CD4-positive, alpha-beta T cell treated with Interferon alpha-2 for 1 hour (primary cell): ENCODE measurements around the gene CCDC77.
A peak's percentile ranks its signal among the peaks of the same experiment; 100 is the strongest.

Source experiments
- DNase-seq, 2 donors: peaks; one replicate each; pipeline ENCODE4 v3.0.0-alpha.2; 2020 to 2022

The CCDC77 gene

DNA sequence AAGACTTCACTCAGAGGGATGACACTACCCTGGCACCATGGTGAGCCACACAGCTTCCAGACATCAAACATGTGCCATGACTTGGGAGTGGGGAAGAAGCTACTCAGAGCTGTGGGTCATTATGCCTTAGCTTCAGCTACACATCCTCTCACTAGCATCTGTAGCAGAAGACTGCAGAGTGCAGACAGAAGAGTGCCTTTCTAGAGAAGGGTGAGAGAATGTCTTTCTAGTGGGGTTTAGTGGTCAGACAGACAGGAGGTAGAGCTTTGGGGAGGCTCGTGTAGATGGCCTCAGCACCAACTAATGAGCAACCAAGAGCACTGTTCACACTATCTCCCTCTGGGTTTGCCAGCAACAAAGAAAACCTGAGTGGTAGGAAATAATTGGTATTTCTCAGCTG, 53.4 kb downstream of the CCDC77 start:
- DNase-seq: no peak

DNA sequence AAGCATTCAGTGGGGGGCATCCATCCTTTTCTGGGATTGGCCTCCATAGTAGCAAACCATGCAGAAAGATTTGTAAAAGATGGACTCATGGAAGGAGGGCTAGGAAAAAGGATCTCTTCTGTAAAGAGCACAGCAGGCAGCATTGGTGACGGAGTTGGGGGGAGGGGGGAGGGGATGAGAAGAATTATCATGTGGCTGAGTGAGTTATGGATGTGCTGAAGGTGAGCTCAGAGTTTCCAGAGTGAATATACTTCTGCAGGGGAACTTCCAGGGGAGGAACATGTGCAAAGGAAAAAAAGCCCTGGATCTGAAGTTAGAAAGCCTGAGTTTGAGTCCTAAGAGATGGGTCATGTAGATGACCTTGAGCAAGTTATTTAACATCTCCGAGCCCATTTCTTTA, 54.4 kb downstream of the CCDC77 start:
- DNase-seq: no peak

DNA sequence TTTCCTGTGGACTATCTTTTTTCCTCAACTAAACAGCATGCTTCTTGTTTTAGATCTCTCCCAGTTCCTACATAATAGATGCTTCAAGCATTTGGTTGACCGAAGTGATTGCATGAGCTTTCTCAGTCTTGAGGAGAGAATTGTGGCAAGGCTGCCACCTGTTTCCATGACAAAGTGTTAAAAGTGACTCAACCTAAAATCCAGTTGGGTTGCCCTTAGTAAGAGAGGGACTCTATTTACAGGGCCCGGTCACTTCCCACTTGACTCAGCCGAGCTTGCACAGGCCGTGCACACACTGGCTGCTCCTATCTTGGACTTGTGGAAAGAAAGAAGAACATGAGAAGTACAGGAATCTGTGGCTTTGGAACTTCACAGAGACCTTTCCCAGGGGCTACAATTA, 56.2 kb downstream of the CCDC77 start:
- no peak for DNase-seq

DNA sequence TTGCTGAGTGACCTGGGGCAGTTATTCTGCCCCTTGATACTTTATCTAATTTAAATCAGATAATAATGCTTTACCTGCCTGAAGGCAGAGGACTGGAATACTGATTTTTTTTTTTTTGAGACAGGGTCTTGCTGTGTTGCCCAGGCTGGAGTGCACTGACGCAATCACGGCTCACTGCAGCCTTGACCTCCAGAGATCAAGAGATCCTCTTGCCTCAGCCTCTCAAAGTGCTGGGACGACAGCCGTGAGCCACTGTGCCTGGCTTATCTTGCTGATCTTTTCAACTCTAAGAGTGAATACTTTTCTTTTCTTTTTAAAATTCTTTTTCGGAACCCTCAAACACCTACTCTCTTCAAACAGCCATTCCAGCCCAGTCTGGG, 57.6 kb downstream of the CCDC77 start:
- DNase-seq: no peak

DNA sequence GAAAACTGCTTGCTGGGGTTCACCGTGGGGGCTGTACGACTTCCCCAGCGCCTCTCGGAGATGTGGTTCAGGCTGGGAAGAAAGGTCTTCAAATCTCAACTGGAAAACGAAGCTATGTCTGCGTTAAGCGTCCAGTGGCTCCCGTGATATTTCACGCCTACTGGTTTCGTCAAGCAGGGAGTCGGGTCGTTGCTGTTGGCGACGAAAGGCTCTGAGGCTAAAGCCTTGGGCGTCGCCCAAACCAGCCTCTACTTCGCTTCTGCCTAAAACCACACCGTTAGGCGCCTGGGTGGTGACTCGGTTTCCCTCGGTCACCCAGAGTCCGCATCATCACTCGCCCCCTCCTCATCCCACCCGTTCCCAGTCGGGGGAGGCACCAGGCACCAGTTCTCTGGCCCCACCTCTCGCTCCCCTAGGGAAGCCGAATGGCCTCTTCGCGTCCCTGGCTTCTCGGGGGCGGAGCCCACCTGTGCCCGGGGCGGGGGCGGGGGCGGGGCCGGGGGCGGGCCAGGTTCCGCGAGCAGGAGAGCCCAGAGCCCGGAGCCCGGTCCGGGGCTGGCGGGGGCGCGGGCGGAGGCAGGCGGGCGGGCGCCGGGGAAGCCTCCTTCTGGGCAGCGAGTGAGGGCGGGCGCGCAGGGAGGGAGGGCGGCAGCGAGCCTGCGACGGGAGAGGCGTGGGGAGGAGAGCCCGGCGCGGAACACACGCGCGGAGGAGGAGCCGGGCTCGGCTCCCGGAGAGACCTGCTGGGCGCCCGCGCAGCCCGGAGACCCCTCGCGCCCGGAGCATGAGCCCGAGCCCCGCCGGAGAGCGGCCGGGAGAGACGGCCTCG, 58.2 kb downstream of the CCDC77 start, which contains the start of gene B4GALNT3:
Gene B4GALNT3, plus strand, starts transcription at position 510 of the 829 bp plus-strand sequence. CDS start 438 bp downstream, outside the sequence.
- peak; percentile 11 to 65 for DNase-seq

DNA sequence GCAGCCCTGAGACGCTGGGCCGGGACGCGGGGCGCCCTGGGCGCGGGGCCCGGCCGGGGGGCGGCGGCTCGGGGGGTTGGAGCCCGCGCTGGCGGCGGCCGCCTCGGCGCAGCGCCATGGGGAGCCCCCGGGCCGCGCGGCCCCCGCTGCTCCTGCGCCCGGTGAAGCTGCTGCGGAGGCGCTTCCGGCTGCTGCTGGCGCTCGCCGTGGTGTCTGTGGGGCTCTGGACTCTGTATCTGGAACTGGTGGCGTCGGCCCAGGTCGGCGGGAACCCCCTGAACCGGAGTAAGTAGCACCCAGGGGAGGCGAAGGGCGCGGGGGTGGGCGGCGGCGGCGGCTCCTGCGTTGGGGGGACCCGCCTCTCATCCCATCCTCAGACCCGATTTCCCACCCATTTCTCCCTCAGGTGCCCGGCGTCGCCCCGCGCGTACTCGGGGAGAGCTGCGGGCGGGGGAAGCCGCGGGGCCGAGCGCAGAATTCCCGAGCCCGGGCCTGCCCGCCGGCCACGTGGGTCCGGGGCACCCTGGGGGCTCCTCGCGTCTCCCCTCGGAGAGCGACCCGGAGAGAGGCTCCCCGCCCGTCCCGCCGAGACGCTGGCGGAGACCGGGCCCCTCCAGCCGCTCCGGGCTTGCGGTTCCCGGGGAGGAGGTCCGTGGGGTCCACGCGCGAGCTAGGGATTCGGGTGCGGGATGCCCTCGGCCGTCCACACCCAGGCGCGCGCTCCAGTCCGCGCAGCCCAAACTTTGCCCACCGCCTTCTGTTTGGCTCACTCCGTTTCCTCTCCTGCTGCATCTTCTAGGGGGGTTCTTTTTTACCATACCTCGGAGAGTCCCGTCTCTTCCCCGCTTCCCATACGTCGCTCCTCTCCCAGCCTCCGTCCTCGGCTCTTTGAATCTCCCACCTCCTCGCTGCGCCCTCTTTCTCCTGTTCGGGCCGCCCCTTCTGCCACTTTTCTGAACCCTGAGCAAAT, 59.1 kb downstream of the CCDC77 start:
- peak; percentile 19 to 49 for DNase-seq

DNA sequence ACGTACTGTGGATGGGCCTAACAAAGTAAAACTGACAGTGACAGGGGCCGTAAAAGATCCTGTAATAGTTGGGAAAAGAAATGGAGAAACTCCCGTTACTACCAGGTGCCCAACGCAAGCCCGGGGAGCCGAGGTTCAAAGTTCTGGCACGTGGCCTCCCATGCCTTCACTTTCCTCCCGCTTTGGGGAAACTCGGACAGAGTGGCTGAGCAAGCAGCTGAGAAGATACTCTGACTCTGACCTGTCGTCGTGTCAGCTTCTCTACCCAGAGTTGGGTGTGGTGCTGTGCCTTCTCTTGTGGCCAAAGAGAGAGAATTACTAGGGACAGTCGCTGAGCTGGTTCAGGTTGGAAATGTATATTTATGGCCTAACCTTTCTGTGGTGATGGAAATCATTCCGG, 60.0 kb downstream of the CCDC77 start:
- no peak for DNase-seq

DNA sequence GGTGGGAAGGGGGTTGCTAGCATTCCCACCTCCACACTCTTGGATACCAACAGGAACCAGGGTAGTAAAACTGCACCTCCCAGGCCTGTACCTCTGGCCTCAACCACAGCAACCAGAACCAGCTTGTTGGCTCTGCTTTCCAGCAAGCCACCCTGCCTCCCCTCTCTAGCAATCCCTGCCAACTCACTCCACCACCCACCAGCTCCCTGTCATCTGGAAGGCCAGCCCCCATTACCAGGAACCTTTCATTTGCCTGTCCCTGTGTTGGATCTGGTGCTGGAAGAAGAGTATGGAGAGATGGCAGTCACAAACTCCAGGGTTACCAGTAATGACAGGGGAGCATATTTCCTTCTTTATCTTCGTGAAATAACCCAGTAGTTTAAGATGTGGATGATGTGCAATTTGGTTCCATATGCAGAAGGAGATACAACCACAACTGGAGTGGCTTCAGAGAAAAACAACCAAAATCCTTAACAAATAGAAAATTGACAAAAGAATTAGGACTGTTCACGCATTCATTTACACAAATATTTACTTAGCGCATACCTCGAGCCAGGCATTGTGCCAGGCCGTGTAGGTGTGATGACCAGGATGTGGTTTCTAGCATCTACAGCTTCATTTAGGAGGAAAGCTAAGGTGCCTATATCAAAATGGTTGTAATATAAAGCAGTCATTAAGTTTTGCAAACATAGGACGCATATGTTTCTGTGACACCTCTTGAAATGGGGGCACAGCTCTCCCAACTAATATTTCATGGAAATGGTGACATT, 61.7 kb downstream of the CCDC77 start:
- peak in 1 of 2 donors; percentile 21 for DNase-seq

DNA sequence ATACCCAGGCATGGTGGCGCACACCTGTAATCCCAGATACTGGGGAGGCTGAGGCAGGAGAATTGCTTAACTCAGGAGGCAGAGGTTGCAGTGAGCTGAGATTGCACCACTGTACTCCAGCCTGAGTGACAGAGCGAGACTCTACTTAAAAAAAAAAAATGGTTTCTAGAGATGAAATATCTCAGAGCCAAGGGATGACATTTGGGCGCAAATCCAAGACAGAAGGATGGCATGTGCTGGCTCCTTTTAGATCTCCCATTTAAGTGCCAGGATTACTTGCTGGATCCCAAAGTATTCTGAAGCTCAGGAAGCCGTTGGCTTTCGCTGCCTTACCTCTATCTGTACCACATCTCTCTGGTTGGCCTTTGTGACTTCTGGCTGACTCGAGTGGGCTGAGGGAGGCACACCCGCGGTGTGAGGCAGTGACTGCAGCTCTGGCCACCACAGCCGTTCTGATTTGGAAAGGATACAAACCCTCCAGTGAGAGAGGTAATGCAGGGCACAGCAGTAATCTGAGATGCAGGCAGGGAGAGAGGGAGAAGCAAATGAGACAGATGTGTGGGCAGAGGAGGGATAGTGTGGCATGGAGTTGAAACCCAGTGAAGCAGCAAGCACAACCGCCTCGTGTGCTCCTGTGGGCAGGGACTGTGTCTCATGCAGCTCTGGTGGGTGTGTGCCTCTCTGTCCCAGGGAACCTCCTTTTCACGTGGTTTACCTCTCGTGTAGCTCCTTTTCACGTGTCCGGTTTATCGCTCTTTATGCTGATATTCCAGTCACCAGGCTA, 63.2 kb downstream of the CCDC77 start:
- DNase-seq: no peak

DNA sequence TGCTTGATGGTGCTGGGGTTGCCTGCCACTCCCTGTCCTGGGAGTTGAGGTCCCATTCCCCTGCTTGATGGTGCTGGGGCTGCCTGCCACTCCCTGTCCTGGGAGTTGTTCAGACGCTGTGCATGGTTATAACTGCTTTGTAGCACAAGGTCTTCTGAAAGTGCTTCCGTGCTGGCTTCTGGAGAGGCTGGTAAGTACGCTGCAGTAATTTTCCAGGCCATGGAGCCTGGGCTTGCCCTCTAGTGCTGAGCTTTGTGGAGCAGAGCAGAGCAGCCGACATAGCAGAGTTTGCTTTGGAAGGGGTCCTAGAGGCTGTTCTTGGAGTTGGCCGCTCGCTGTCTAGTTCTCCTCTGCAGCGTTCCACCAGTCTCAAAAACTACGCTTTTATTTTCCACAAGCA, 64.6 kb downstream of the CCDC77 start:
- DNase-seq: no peak

DNA sequence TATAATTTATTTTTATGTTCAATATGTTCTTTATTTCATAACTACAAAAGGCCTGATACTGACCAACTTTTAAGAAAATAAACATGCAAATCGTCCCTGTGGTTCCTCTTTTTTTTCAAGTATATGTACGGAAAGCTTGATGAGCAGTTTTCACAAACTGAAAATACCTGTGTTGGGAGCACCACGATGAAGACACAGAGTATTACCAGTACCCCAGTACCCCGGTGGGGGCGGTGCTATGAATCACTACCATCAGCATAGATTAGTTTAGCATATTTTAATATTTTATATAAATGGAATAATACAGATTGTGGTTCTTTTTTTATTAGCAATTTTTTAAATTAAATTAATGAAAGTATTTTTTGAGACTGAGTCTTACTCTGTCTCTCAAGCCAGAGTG, 65.3 kb downstream of the CCDC77 start:
- no peak for DNase-seq

DNA sequence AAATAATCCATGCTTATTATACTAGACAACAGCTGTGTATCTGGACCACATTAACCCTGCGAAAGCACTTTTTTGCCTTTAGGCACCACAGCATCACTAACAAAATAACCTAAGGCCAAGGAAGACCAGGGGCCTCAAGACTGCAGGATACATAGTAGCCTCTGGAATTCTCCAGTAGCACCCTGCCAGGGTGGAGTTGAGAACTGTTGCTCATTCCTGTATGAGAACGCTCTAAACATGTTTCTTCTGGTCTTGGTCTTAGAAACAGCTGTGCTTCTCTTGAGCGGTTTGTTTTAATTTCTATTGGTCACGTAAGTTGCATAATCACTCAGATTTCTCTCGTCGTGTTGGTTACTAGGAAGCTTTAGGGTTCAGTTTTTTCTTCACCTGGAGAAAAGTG, 66.1 kb downstream of the CCDC77 start:
- DNase-seq: no peak

DNA sequence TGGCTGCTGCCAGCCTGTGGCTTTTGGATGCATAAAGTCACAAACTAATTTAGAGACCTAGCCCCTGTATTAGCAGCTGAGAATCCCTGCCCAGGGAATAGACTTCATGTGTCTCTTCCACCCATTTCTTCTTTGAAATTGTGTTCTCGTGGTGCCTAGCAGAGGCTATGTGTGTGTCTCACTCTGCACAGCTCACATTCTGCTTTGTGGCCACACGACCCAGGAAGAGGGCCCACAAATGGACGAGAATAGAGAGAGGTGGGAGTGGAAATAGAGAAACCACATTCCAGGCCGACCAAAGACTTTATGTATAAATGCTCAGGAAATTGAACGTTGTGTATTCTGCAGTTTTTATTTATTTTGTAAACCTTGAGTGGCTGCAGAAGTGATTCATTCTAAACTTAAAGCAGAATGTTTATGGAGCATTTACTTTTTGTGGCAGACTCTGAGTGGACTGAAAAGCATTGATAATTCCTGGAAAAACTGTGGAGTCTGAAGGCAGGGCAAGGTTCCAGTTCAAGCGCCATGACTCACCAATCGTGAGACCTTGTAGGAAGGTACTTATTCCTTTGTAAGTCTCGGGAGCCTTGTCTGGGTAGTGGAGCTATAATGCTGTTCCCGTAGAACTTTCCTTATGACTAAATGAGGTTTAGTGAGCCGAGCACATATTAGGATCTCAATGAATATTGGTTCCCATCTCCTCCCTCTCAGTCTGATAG, 67.4 kb downstream of the CCDC77 start:
- no peak for DNase-seq

DNA sequence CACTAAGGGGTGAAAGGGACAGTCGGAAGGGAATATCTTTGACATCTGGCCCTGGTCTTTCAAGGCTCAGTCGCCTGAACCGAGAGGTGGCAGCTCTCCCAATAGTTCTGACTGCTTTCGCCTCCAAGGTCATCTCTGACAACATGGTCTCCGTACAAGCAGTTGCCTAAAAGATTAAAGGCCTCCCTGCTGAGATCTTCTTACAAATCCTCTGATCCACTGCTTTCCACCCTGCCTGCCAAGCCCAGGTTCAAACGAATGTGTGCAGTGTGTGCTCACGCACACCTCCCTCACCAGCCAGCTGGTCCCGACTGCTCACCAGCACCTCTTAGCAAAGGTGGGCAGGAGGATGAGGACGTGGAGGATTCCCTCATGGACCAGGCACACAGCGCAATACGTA, 68.7 kb downstream of the CCDC77 start:
- no peak for DNase-seq

DNA sequence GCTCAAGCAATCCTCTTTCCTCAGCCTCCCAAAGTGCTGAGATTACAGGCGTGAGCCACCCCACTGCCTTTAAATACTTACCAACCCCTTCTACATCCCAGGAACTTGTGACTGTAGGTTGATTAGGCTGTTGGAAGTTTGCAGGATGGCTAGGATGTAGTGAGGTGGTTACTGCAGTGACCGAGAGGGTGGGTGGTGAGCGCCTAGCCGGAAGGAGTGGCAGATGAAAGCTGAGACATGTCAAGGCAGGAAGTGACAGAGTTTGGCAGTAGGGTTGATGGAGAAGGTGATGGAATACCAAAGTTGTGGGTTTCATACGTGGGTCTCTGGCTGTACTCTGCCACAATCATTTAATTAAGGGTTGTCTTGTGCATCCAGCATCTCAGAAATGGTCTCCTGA, 71.8 kb downstream of the CCDC77 start:
- no peak for DNase-seq

DNA sequence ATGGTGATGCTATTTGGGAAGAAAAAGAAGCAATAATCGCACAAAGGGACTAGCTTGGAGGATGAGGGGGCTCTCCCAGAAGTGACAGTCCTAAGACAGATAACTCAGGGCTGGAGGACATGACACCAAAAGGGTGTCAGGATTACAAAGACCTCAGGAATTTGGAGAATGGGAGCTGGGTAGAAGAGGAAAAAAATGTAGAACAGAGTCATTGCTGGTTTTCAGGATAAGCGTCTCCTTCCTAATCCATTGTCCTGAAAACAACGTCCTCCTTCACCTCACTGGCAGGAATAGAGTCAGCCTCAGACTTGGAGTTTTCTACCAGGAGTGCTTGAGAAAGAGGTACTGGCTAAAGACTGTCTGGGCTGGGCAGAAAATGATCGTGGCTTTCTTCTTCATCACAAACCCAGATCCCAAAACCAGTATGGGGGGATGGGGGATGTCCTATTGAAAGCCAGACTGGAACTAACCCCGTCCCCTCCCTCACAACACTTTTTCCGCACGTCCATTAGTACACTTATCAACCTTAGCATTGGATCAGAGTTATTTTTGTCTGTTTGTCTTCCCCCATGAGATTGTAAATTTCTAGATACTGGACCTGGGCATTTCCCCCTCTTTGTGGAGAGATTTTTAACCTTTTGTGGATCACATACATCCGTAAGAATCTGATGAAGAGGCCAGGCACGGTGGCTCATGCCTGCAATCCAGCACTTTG, 72.6 kb downstream of the CCDC77 start:
- DNase-seq: no peak

DNA sequence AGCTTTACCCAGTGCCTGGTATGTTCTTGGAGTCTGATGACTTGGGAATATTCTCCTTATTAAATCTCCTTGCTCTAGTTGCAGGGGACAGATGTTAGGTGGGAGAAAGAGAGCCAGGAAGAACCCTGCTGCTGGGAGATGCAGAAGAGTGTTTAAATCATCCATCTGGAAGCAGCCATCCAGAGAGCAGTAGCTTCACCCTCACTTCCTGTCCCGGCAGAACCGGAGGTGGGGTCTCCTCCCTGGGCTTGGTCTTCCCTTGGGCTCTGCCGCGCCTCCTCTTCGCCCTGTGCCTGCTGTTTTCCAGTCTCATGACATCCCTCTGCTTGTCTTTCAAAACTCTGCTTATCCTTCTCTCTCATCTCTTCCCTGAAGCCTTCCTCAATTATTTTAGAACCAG, 73.8 kb downstream of the CCDC77 start:
- DNase-seq: no peak

DNA sequence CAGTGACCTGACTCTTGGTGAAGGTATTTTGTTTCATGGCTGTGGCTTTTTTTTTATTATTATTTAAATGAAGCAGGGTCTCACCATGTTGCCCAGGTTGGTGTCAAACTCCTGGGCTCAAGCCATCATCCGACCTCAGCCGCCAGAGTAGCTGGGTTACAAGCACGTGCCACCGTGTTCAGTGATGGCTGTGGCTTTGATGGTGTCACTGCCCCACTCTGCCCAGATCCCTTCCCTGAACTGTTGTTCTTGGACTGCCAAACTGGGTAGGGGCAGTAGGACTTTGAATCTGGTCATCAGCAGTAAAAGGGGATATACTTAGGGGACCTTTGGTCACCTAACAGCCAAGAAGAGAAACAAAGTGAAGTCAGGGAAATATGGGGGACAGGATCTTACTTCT, 77.7 kb downstream of the CCDC77 start:
- DNase-seq: no peak

DNA sequence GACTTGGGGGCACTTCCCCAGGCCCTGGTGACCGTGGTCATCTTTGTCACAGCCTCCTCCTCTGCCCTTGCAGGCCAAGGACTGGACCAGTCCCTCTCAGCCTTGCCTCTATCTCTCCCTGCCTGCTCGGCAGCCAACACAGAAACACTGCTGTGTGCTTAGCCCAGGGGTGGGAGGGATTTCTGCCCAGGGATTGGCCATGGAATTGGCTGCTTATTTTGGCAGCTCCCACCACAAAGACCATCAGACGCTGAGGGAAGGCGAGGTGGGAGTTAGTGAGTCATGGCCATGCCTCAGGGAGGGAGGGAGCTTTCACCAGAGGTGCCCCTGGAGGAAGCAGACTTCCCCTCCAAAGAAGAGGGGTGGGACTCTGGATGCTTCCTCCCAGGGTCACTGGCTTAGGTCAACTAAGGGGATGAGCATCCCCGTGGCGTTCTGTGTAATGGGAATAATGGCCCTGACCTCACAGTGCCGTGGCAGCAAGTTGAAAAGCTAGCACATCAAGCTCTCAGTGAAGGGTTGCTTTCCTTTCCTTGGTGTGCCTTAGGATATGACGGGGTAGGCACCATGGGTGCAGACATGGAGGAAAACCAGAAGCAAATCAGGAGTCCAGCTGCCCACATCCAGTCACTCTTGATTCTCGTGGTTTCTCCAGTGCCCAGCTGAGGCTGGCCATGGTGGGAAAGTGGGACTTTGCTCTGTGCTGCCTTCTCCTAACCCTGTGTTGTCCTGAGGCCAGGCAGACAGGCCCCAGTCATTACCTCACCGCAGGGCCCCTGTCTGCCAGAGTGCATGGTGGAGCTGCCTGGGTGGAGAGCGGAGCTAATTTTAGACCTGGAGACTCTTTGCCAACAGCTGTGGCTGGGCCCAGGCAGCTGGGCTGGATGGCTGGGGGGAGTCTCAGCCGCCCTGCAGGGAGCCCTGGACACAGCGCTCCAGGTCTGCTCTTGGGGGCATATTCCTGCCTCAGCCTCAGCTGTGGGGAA, 79.7 kb downstream of the CCDC77 start:
- no peak for DNase-seq

DNA sequence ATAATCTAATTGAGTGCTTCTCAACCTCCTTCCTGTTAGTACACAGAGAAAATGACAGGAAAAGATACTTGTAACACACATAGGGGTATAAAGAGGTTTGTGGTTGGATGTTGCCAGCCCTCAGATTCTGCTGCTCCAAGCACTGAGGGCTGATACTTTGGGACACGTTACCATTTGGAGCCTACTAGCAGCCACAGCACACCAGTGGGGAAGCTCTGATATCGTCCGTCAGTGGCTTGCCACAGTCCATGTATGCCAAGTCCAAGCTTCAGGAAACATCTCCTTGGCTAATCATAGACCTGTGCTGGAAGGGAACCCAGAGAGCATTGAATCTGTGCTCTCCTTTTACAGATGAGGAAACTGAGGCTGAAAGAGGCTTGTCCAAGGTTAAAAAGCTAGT, 80.6 kb downstream of the CCDC77 start:
- DNase-seq: no peak
